CD8-positive, alpha-beta memory T cell (primary cell): ENCODE results near the gene ZNF177. TPM values are rescaled to one million over a fixed set of nuclear protein-coding genes. Genes with fewer than 3 reads are reported as not detected.
"Not testable (repeated sequence)": the region's sequence is repeated elsewhere in the genome, so short reads cannot be mapped to it uniquely, and the experiment has no call there.

ENCODE experiments used
- CTCF ChIA-PET: fragments of 350-600 bp; sonication (Branson Sonifier 250); formaldehyde crosslinking; loops from one replicate; lab custom pipeline; 2021; ENCODE audit warnings: antibody characterized with exemption; lab: Charles Lee
- POLR2A ChIA-PET: fragments of 350-600 bp; sonication (Branson Sonifier 250); formaldehyde crosslinking; loops from one replicate; lab custom pipeline; 2021; ENCODE audit warnings: antibody characterized with exemption; lab: Charles Lee
- DNase-seq, 5 donors: peaks; one replicate each; pipeline versions ENCODE4 v3.0.0 to v3.0.0-alpha.2; 2020 to 2022; ENCODE audit warnings: mixed read lengths in 1 of 5
- H3K27ac ChIP-seq: one replicate; pipeline ENCODE4 v1.7.0; 2013; ENCODE audit warnings: low read depth, mild to moderate bottlenecking, low read length, moderate library complexity
- H3K27me3 ChIP-seq: 2 replicates; pipeline ENCODE4 v1.7.0; 2013; ENCODE audit warnings: low read length, mild to moderate bottlenecking; ENCODE audit not compliant: insufficient read depth, poor library complexity, severe bottlenecking
- H3K36me3 ChIP-seq: 2 replicates; pipeline ENCODE4 v1.7.0; 2013; ENCODE audit warnings: mild to moderate bottlenecking, low read length, moderate library complexity; ENCODE audit not compliant: insufficient read depth
- H3K4me1 ChIP-seq: 2 replicates; pipeline ENCODE4 v1.7.0; 2013; ENCODE audit warnings: mild to moderate bottlenecking, low read length, moderate library complexity; ENCODE audit not compliant: insufficient read depth
- H3K4me3 ChIP-seq: 2 replicates; pipeline ENCODE4 v1.7.0; 2013; ENCODE audit warnings: mild to moderate bottlenecking, low read length
- H3K9me3 ChIP-seq: 2 replicates; pipeline ENCODE4 v1.7.0; 2013; ENCODE audit warnings: mild to moderate bottlenecking, low read length
- H3K27ac Mint-ChIP-seq, 8 donors: one replicate each; pipeline ENCODE4 v1.8.0; 2020 to 2021; ENCODE audit warnings: mixed read lengths in 8 of 8, mild to moderate bottlenecking in 6 of 8, inconsistent platforms in 3 of 8, moderate library complexity in 3 of 8
- H3K27me3 Mint-ChIP-seq, 2 donors: one replicate each; pipeline ENCODE4 v1.8.0; 2020 to 2021; ENCODE audit warnings: mixed read lengths in 2 of 2, mild to moderate bottlenecking in 1 of 2, moderate library complexity in 1 of 2
- H3K36me3 Mint-ChIP-seq, 3 donors: one replicate each; pipeline ENCODE4 v1.8.0; 2020 to 2021; ENCODE audit warnings: mixed read lengths in 3 of 3, inconsistent platforms in 1 of 3, mild to moderate bottlenecking in 1 of 3
- H3K4me1 Mint-ChIP-seq, 3 donors: one replicate each; pipeline ENCODE4 v1.8.0; 2020 to 2021; ENCODE audit warnings: mixed read lengths in 3 of 3, inconsistent platforms in 1 of 3, mild to moderate bottlenecking in 1 of 3
- H3K4me3 Mint-ChIP-seq, 7 donors: one replicate each; pipeline ENCODE4 v1.8.0; 2020 to 2021; ENCODE audit warnings: mixed read lengths in 7 of 7, mild to moderate bottlenecking in 6 of 7, moderate library complexity in 4 of 7, inconsistent platforms in 2 of 7
- H3K9me3 Mint-ChIP-seq, 5 donors: one replicate each; pipeline ENCODE4 v1.8.0; 2020 to 2022; ENCODE audit warnings: mixed read lengths in 5 of 5, mild to moderate bottlenecking in 3 of 5, moderate library complexity in 2 of 5, inconsistent platforms in 1 of 5
- polyA plus RNA-seq: library from polyadenylated mRNA; unstranded; fragments of 300-500 nt; fragmentation: Illumina TruSeq; gene quantifications from one replicate; pipeline ENCODE4 v1.2.3, GENCODE V29; 2021
- total RNA-seq, 2 experiments: library from RNA; stranded (reverse); gene quantifications; one replicate each; pipeline ENCODE4 v1.2.3, GENCODE V29; 2021

Gene ZNF177
- under 1 TPM; 0.13 to 0.72 TPM for total RNA-seq
- polyA plus RNA-seq = 0.63 TPM

DNA sequence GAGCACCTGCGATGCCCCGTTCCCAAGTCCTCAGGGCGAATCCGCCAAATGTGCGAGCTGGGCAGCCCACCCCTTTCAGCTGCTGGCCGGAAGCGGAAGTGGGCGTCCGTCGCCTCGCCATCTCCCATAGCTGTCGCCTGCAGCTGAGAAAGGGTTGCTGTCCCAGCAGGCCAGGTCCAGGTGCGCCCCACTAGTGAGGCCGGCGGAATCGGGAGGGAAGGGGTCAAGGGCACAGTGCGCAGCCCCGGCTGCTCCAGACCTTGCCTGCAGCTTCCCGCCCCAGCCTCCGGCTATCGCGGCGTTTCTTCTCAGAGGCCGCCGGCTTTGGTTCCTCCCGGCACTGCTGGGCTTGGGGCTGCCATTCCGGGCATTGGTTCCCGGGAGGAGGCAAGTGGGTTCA, at the start of gene ZNF177:
ZNF177 (plus strand) TSS at position 109 of the 400 bp plus-strand sequence. CDS start 15,299 bp downstream, outside the sequence.
- Histone ChIP-seq H3K4me3 (no peak within 1 kb of the TSS), H3K27me3 (no peaks in the 10 kb centered on the region), H3K36me3 (no peaks in the 10 kb centered on the region), H3K27ac (no peak within 1 kb of the TSS), H3K9me3 (peaks cover 7% of the 10 kb centered on the region), H3K4me1 (no peaks in the 10 kb centered on the region)
- H3K4me3 Mint-ChIP-seq = peak within 1 kb of the TSS in 2 of 7 donors; percentile 2 to 39
- peaks cover 45 to 85% (median 74%) of the 10 kb centered on the region in 5 donors for H3K9me3 Mint-ChIP-seq
- POLR2A ChIA-PET = no interaction called here
- peaks cover 4 to 7% (median 5%) of the 10 kb centered on the region in 3 donors for H3K4me1 Mint-ChIP-seq
- peaks cover 16 to 19% of the 10 kb centered on the region in 2 donors for H3K27me3 Mint-ChIP-seq
- CTCF ChIA-PET = no interaction called here
- DNase-seq = no peak
- H3K27ac Mint-ChIP-seq = no peak within 1 kb of the TSS
- H3K36me3 Mint-ChIP-seq = peaks cover 11 to 69% (median 50%) of the 10 kb centered on the region in 3 donors

DNA sequence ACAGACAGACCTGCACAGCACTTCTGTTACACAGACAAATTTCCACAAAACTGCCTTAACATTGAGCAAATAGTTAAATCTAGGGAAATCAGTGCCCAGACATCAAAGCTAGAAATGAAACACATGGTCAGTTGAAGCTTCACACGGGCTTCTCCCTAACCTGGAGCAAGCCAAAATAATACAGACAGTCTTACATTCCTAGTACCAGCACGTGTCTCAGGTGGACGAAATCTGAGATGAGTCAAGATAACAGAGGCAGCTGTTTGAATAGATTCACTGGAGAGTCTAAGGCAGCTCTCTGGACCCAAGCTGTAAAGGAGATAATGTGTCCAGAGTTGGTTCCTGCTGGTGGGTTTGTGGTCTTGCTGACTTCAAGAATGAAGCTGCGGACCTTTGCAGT, 49.1 kb upstream of the ZNF177 start:
- ChIA-PET CTCF (interaction anchor here (4.8 kb wide), 1 partner anchor 10 kb away, joined by 20 read pairs; the partner anchor contains the start of gene ZNF559), POLR2A (no interaction called here)
- no peaks in the 10 kb centered on the region for H3K9me3 ChIP-seq
- peak overlapping the region in 1 of 8 donors; percentile 60 for H3K27ac Mint-ChIP-seq
- H3K4me1 Mint-ChIP-seq = peaks cover 10 to 21% (median 16%) of the 10 kb centered on the region in 3 donors
- H3K36me3 Mint-ChIP-seq = peaks cover 11 to 12% (median 12%) of the 10 kb centered on the region in 3 donors
- no peaks in the 10 kb centered on the region for H3K27me3 ChIP-seq
- no peak overlapping the region for H3K4me3 ChIP-seq
- peaks cover 8% of the 10 kb centered on the region for H3K4me1 ChIP-seq
- no peak overlapping the region for H3K27ac ChIP-seq
- no peak for DNase-seq
- no peaks in the 10 kb centered on the region for H3K36me3 ChIP-seq
- peaks cover 0 to 14% (median 8%) of the 10 kb centered on the region in 5 donors for H3K9me3 Mint-ChIP-seq
- H3K27me3 Mint-ChIP-seq = peaks cover 6 to 7% of the 10 kb centered on the region in 2 donors
- no peak overlapping the region for H3K4me3 Mint-ChIP-seq

DNA sequence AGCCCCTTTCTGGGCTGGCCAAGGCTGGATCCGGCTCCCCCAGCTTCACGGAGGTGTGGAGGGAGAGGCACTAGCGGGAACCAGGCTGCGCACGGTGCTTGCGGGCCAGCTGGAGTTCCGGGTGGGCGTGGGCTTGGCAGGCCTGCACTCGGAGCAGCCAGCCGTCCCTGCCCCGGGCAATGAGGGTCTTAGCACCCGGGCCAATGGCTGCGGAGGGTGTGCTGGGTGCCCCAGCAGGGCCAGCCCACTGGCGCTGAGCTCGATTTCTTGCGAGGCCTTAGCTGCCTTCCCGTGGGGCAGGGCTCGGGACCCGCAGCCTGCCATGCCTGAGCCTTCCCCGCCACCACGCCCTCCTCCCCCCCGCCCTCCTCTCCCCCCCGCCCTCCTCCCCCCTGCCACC, 41.5 kb upstream of the ZNF177 start:
- peaks cover 4 to 7% of the 10 kb centered on the region in 2 donors for H3K27me3 Mint-ChIP-seq
- peaks cover 4 to 24% (median 16%) of the 10 kb centered on the region in 3 donors for H3K36me3 Mint-ChIP-seq
- H3K9me3 ChIP-seq = peaks cover 10% of the 10 kb centered on the region
- ChIA-PET CTCF (no interaction called here), POLR2A (no interaction called here)
- peaks cover 0 to 29% (median 18%) of the 10 kb centered on the region in 5 donors for H3K9me3 Mint-ChIP-seq
- peaks cover 23 to 37% (median 33%) of the 10 kb centered on the region in 3 donors for H3K4me1 Mint-ChIP-seq
- no peaks in the 10 kb centered on the region for H3K27me3 ChIP-seq
- H3K4me3 Mint-ChIP-seq = no peak overlapping the region
- no peak overlapping the region for H3K4me3 ChIP-seq
- no peak for DNase-seq
- no peaks in the 10 kb centered on the region for H3K36me3 ChIP-seq
- H3K27ac ChIP-seq = no peak overlapping the region
- H3K27ac Mint-ChIP-seq = no peak overlapping the region
- H3K4me1 ChIP-seq = peaks cover 12% of the 10 kb centered on the region

DNA sequence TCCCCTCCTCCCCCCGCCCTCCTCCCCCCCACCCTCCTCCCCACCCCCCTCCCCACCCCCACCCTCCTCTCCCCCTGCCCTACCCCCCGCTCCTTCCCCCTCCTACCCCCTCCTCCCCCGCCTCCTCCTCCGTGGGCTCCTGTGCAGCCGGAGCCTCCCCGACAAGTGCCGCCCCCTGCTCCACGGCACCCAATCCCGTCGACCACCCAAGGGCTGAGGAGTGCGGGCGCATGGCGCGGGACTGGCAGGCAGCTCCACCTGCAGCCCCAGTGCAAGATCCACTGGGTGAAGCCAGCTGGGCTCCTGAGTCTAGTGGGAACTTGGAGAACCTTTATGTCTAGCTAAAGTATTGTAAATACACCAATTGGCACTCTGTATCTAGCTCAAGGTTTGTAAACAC, 41.1 kb upstream of the ZNF177 start:
- Histone ChIP-seq H3K4me1 (peaks cover 12% of the 10 kb centered on the region), H3K9me3 (peaks cover 10% of the 10 kb centered on the region)
- H3K27me3 Mint-ChIP-seq, H3K27me3 ChIP-seq, CTCF ChIA-PET, POLR2A ChIA-PET, DNase-seq, H3K4me3 ChIP-seq, H3K36me3 ChIP-seq, H3K27ac ChIP-seq, H3K27ac Mint-ChIP-seq: not testable (repeated sequence)
- Mint-ChIP-seq H3K36me3 (peaks cover 4 to 26% (median 17%) of the 10 kb centered on the region in 3 donors), H3K4me1 (peaks cover 23 to 38% (median 35%) of the 10 kb centered on the region in 3 donors), H3K9me3 (peaks cover 0 to 29% (median 18%) of the 10 kb centered on the region in 5 donors), H3K4me3 (peak overlapping the region in 1 of 7 donors; percentile 90)

DNA sequence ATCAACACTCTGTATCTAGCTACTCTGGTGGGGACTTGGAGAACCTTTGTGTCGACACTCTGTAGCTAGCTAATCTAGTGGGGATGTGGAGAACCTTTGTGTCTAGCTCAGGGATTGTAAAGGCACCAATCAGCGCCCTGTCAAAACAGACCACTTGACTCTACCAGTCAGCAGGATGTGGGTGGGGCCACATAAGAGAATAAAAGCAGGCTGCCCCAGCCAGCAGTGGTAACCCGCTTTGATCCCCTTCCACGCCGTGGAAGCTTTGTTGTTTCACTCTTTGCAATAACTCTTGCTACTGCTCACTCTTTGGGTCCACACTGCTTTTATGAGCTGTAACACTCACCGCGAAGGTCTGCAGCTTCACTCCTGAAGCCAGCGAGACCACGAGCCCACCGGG, 40.6 kb upstream of the ZNF177 start:
- H3K4me1 ChIP-seq = peaks cover 12% of the 10 kb centered on the region
- H3K27ac Mint-ChIP-seq = peak overlapping the region in 1 of 8 donors; percentile 87
- peaks cover 0 to 33% (median 21%) of the 10 kb centered on the region in 5 donors for H3K9me3 Mint-ChIP-seq
- H3K27me3 Mint-ChIP-seq, H3K36me3 ChIP-seq, CTCF ChIA-PET, H3K27ac ChIP-seq, DNase-seq, H3K4me3 ChIP-seq, H3K27me3 ChIP-seq: not testable (repeated sequence)
- peak overlapping the region in 6 of 7 donors; percentile 50 to 95 (median 86) for H3K4me3 Mint-ChIP-seq
- peaks cover 4 to 30% (median 20%) of the 10 kb centered on the region in 3 donors for H3K36me3 Mint-ChIP-seq
- peaks cover 10% of the 10 kb centered on the region for H3K9me3 ChIP-seq
- peaks cover 25 to 38% (median 38%) of the 10 kb centered on the region in 3 donors for H3K4me1 Mint-ChIP-seq
- POLR2A ChIA-PET = interaction anchor here (1.9 kb wide), 1 partner anchor 12 kb away, joined by 14 read pairs; the partner anchor contains the start of gene ZNF699

DNA sequence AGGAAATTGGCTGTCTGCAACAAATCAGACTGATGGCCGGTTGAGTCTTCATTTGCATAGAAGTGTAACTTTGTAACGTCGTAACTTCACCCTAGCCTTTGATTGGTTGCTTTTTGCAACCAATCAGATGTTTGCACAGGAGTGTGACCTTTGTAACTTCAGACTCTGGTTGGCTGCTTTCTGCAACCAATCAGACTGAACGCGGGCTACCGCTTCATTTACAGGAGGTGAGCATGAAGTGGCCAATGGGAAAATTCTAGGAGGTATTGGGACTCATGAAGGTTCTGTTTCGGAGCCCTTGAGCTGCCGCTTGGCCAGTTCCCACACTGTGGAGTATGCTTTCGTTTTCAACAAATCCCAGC, 39.3 kb upstream of the ZNF177 start:
- Mint-ChIP-seq H3K4me1 (peaks cover 30 to 45% (median 44%) of the 10 kb centered on the region in 3 donors), H3K9me3 (peaks cover 8 to 44% (median 31%) of the 10 kb centered on the region in 5 donors), H3K27ac (peak overlapping the region; percentile 87 to 97 (median 94)), H3K36me3 (peaks cover 11 to 41% (median 30%) of the 10 kb centered on the region in 3 donors), H3K27me3 (peaks cover 0 to 2% of the 10 kb centered on the region in 2 donors), H3K4me3 (peak overlapping the region; percentile 90 to 96 (median 95))
- H3K27me3 ChIP-seq = no peaks in the 10 kb centered on the region
- ChIA-PET POLR2A (interaction anchor here (0.7 to 1.9 kb wide), 4 partner anchors 14 to 495 kb away, joined by 3 to 14 read pairs (median 4); partner anchors contain the start of genes FBXL12, ZNF561 and ZNF699), CTCF (interaction anchor here (1.0 to 1.4 kb wide), 3 partner anchors 11 to 298 kb away, joined by 3 to 20 read pairs (median 6); partner anchors contain the start of gene ZNF266)
- H3K27ac ChIP-seq = peak overlapping the region; percentile 83
- peak overlapping the region; percentile 67 for H3K4me3 ChIP-seq
- DNase-seq = peak in 1 of 5 donors; percentile 52
- H3K36me3 ChIP-seq = peaks cover 3% of the 10 kb centered on the region
- H3K9me3 ChIP-seq = peaks cover 14% of the 10 kb centered on the region
- H3K4me1 ChIP-seq = peaks cover 12% of the 10 kb centered on the region

DNA sequence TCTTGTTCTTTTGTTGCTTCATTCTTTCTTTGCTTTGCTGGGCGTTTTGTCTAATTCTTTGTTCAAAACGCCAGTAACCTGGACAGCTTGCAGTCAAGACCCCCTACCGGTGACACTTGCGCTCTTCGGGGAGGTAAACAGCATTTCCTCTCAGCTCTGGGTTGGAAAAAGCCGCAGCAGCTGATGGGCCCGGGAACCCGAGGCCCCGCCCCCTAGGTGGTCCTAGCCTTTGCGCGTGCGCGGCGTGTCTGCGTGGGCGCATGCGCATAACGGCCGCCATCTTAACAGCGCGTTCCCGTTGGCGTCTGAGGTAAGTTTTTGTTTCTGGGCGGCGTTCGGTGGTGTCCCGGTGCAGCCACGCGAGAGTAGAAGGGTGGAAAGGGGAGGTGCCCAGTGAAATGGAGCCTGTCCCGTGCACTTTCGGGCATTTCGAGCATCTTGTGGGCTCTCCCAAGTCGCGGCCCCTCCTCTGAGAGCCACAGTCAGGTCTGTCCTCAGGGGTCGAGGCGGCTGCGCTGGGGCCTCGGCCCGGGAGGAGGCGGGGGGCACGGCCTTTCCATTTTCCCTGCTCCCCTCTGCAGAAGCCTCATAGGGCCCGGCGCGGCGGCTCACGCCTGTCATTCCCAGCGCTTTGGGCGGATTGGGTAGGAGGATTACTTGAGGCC, 38.8 kb upstream of the ZNF177 start, which contains the start of gene ZNF559:
ZNF559 (plus strand) TSS at position 261 of the 665 bp plus-strand sequence. CDS start 14,371 bp downstream, outside the sequence.
- H3K4me1 Mint-ChIP-seq = peaks cover 31 to 48% (median 47%) of the 10 kb centered on the region in 3 donors
- ChIA-PET CTCF (interaction anchor here (1.0 to 1.4 kb wide), 3 partner anchors 12 to 298 kb away, joined by 3 to 20 read pairs (median 6); partner anchors contain the start of gene ZNF266), POLR2A (interaction anchor here (0.7 to 1.9 kb wide), 4 partner anchors 14 to 495 kb away, joined by 3 to 14 read pairs (median 4); partner anchors contain the start of genes FBXL12, ZNF561 and ZNF699)
- DNase-seq = peak; percentile 96 to 98 (median 97)
- Histone ChIP-seq H3K27me3 (no peaks in the 10 kb centered on the region), H3K27ac (peak within 1 kb of the TSS; percentile 83), H3K36me3 (peaks cover 6% of the 10 kb centered on the region), H3K4me1 (peaks cover 12% of the 10 kb centered on the region), H3K9me3 (peaks cover 16% of the 10 kb centered on the region), H3K4me3 (peak within 1 kb of the TSS; percentile 67)
- peak within 1 kb of the TSS; percentile 90 to 96 (median 95) for H3K4me3 Mint-ChIP-seq
- peaks cover 0 to 2% of the 10 kb centered on the region in 2 donors for H3K27me3 Mint-ChIP-seq
- H3K9me3 Mint-ChIP-seq = peaks cover 10 to 48% (median 36%) of the 10 kb centered on the region in 5 donors
- H3K36me3 Mint-ChIP-seq = peaks cover 15 to 45% (median 35%) of the 10 kb centered on the region in 3 donors
- H3K27ac Mint-ChIP-seq = peak within 1 kb of the TSS; percentile 87 to 97 (median 94)
